Calu3 (cell line): ENCODE results near the gene NBAS. TPM values are rescaled to one million over a fixed set of nuclear protein-coding genes. Genes with fewer than 3 reads are reported as not detected.
A peak's percentile ranks its signal among the peaks of the same experiment; 100 is the strongest.

ENCODE experiments used
- BruUV-seq: library from RNA; stranded (reverse); fragments of 400-500 nt; replicated peaks from 2 replicates; lab custom pipeline; 2021; lab: Mats Ljungman, UMichigan
- CTCF ChIA-PET: fragments of 300-600 bp; sonication (Branson Sonifier 250); formaldehyde crosslinking; loops from one replicate; lab custom pipeline; 2022; ENCODE audit warnings: antibody characterized with exemption; lab: Charles Lee
- DNase-seq: peaks from one replicate; pipeline ENCODE4 v3.0.0; 2022
- H3K27ac Mint-ChIP-seq: one replicate; pipeline ENCODE4 v1.8.0; 2022; ENCODE audit warnings: mixed read lengths; ENCODE audit not compliant: unreplicated experiment
- H3K27me3 Mint-ChIP-seq: one replicate; pipeline ENCODE4 v1.8.0; 2022; ENCODE audit warnings: mixed read lengths; ENCODE audit not compliant: unreplicated experiment
- H3K36me3 Mint-ChIP-seq: one replicate; pipeline ENCODE4 v1.8.0; 2022; ENCODE audit warnings: mild to moderate bottlenecking, moderate library complexity, mixed read lengths; ENCODE audit not compliant: insufficient read depth, unreplicated experiment
- H3K4me1 Mint-ChIP-seq: one replicate; pipeline ENCODE4 v1.8.0; 2022; ENCODE audit warnings: mild to moderate bottlenecking, low read depth, mixed read lengths; ENCODE audit not compliant: unreplicated experiment
- H3K4me3 Mint-ChIP-seq: one replicate; pipeline ENCODE4 v1.8.0; 2022; ENCODE audit warnings: mild to moderate bottlenecking, low read depth, moderate library complexity, mixed read lengths; ENCODE audit not compliant: unreplicated experiment
- H3K9me3 Mint-ChIP-seq: one replicate; pipeline ENCODE4 v1.8.0; 2022; ENCODE audit warnings: low read depth, mixed read lengths; ENCODE audit not compliant: unreplicated experiment
- intact Hi-C: fragments of 100-400 bp; cut with micrococcal nuclease; formaldehyde crosslinking; loops from one replicate; pipeline ENCODE4 v1.10.0; 2022; ENCODE audit not compliant: unreplicated experiment
- total RNA-seq: library from RNA; stranded (reverse); gene quantifications from 2 replicates; pipeline ENCODE4 v1.2.3, GENCODE V29; 2022
- TF ChIP-seq, protein P1 (sequence below): fragments of 200-600 bp; IDR thresholded peaks from one replicate; pipeline ENCODE4 v1.8.0; 2022; ENCODE audit warnings: antibody characterized with exemption; ENCODE audit not compliant: unreplicated experiment

The NBAS gene
- total RNA-seq, 1 experiment from 2014 or later, result 30.4 TPM

DNA sequence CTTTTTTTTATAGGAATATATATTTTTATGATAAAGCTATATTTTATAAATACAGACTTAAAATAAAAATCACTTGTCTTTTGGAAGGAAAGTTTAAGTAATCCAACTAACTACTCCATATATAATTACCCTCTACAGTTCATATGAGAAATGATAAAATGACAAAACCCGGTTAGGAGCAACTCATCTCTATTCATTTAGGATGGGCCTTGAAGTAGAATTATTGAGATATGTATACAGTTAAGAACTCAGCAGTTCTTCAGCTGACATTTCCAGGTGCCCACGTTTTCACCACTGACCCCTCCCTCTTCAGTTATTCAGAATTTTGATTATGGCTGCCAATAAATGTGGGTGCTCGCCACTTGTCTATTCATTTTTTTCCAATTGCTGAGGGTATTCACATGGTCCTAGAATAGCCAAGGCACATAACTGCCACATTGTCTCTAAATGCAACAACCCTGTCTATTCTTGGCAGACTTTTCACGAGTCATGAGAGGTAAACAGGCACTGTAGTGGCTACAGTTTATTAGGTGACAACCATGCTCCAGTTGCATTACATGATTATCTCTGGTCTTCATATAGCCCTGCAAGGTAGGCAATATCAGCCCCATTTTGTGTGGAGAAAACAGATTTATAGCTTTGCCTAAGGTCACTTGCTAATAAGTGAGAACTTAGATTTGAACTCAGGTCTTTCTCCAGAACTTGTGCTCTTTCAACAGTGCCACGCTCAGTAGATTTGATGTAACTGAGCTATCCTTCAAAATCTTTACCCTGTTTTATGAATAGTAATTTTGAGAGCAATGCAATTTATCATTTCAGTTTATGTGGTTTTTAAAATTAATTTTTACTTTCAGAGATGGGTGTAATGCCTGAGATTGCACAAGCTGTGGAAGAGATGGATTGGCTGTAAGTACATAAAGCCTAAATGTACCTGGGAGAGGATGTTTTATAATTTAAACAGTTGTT lies 33.4 kb upstream of the NBAS start:
- Mint-ChIP-seq H3K4me3 (no peak overlapping the region), H3K27ac (no peak overlapping the region), H3K36me3 (peaks cover 54% of the 10 kb centered on the region), H3K27me3 (no peaks in the 10 kb centered on the region), H3K9me3 (no peaks in the 10 kb centered on the region), H3K4me1 (peaks cover 6% of the 10 kb centered on the region)
- CTCF ChIA-PET, result no interaction called here
- TF ChIP-seq, protein P1, sequence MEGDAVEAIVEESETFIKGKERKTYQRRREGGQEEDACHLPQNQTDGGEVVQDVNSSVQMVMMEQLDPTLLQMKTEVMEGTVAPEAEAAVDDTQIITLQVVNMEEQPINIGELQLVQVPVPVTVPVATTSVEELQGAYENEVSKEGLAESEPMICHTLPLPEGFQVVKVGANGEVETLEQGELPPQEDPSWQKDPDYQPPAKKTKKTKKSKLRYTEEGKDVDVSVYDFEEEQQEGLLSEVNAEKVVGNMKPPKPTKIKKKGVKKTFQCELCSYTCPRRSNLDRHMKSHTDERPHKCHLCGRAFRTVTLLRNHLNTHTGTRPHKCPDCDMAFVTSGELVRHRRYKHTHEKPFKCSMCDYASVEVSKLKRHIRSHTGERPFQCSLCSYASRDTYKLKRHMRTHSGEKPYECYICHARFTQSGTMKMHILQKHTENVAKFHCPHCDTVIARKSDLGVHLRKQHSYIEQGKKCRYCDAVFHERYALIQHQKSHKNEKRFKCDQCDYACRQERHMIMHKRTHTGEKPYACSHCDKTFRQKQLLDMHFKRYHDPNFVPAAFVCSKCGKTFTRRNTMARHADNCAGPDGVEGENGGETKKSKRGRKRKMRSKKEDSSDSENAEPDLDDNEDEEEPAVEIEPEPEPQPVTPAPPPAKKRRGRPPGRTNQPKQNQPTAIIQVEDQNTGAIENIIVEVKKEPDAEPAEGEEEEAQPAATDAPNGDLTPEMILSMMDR, result no peak
- DNase-seq, result no peak
- intact Hi-C loops, result loop anchor here (5.0 kb wide), 1 partner anchor 1307 kb away; no protein-coding TSS in a partner anchor
- no TSS peak for BruUV-seq

DNA sequence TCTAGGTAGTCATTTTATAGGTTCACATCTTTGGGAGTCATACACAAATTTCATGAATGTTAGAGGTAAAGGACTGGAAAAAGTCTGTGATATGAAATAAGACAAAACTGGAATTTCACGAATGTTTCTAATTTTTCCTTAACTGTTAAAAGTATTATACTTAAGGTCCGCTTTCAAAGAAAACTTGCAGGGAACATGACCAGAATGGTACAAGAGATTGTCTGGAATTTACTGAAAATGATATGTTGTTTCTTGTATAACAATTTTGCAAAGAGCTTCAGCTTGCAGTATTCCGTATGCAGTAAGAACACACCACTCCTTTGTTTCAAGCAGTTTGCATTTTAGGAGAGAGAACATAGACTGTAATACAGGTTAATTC lies 32.2 kb upstream of the NBAS start:
- BruUV-seq, result TSS peak; percentile 41
- no peak for DNase-seq
- Mint-ChIP-seq H3K36me3 (peaks cover 47% of the 10 kb centered on the region), H3K27ac (no peak overlapping the region), H3K4me3 (peak overlapping the region; percentile 98), H3K4me1 (peaks cover 6% of the 10 kb centered on the region), H3K27me3 (no peaks in the 10 kb centered on the region), H3K9me3 (no peaks in the 10 kb centered on the region)
- TF ChIP-seq, protein P1, result no peak
- CTCF ChIA-PET, result no interaction called here
- intact Hi-C loops, result loop anchor here (5.0 kb wide), 1 partner anchor 1306 kb away; no protein-coding TSS in a partner anchor

DNA sequence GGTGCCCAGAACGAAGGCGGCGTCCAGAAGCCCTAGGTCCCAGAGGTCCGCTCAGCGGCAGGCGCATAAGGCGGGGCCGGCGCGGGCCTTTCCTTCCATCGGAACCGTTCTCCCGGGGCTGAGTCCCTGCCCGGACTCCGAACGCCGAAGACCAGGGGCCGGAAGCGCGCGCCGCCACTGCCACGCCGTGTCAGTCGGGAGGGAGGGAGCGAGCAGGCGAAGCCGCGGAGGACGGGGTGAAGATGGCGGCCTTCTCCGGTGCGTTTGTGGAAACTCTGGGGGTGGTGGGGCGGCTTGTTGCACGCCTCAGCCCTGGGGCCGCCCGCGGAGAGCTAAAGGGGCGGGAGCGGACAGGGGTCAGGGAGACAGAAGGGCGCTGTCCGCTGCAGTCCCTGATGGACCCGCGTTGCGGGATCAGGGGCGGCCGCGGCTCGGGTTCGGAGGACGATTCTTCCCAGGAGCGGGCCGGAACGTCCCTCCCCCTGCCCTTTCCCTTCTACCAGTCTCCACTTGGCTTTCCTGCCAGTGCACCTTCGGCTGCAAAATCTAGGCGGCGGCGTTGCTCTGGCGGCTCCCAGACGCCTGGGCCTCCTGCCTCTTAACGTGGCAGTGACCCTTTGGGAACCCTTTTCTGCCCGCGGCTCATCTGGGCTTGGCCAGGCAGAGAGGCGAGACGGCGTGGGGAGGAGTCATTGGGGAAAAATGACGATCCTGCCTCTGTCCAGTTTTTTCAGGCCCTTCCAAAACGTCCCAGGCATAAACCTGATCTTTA lies 30.7 kb upstream of the NBAS start, which contains the start of gene DDX1:
Gene DDX1 (plus strand): TSS at position 177 of the 772 bp plus-strand sequence. CDS start 66 bp downstream, at position 243.
- H3K4me3 Mint-ChIP-seq, result peak within 1 kb of the TSS; percentile 98
- H3K36me3 Mint-ChIP-seq, result peaks cover 38% of the 10 kb centered on the region

DNA sequence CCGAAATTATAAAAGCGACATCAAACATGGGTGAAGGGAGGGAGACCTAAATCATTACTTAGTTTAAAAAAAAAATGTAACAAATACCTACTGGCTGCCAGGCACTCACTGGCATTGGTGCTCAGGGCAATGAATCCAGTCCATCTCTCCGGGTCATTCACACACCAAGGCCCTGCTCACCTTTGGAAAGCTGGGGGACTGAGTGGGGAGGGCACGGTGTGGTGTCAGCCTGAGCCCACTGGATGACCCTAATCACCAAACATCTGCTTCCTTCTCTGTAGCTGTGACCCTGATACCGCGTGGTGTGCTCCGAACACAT lies 30.2 kb upstream of the NBAS start:
- Mint-ChIP-seq H3K36me3 (peaks cover 32% of the 10 kb centered on the region), H3K27me3 (no peaks in the 10 kb centered on the region), H3K27ac (peak overlapping the region; percentile 94), H3K4me1 (peaks cover 6% of the 10 kb centered on the region), H3K9me3 (no peaks in the 10 kb centered on the region), H3K4me3 (peak overlapping the region; percentile 98)
- CTCF ChIA-PET, result no interaction called here
- no TSS peak for BruUV-seq
- TF ChIP-seq, protein P1, result no peak
- DNase-seq, result no peak
- intact Hi-C loops, result loop anchor here (5.0 kb wide), 1 partner anchor 1304 kb away; no protein-coding TSS in a partner anchor

More for the DNA sequence above, 30.7 kb upstream of the NBAS start, which contains the start of gene DDX1:
- Mint-ChIP-seq H3K9me3 (no peaks in the 10 kb centered on the region), H3K4me1 (peaks cover 6% of the 10 kb centered on the region), H3K27me3 (no peaks in the 10 kb centered on the region), H3K27ac (peak within 1 kb of the TSS; percentile 94)
- TF ChIP-seq, protein P1, result no peak
- DNase-seq, result peak; percentile 88
- no TSS peak for BruUV-seq
- CTCF ChIA-PET, result interaction anchor here (0.9 kb wide), 1 partner anchor 14 kb away, joined by 3 read pairs; no protein-coding TSS in a partner anchor
- intact Hi-C loops, result loop anchor here (5.0 kb wide), 1 partner anchor 1305 kb away; no protein-coding TSS in a partner anchor
